Activated naive CD4-positive, alpha-beta T cell treated with anti-CD3 and anti-CD28 coated beads for 36 hours (primary cell): ENCODE results near the gene ARPC4. TPM values are rescaled to one million over a fixed set of nuclear protein-coding genes. Genes with fewer than 3 reads are reported as not detected.
"Not testable (repeated sequence)": the region's sequence is repeated elsewhere in the genome, so short reads cannot be mapped to it uniquely, and the experiment has no call there.

ENCODE experiments used
- CTCF ChIA-PET: fragments of 350-600 bp; sonication (Branson Sonifier 250); formaldehyde crosslinking; loops from one replicate; lab custom pipeline; 2021; ENCODE audit warnings: antibody characterized with exemption; lab: Charles Lee
- DNase-seq: peaks from one replicate; pipeline ENCODE4 v3.0.0-alpha.2; 2020
- H3K27ac Mint-ChIP-seq: one replicate; pipeline ENCODE4 v1.8.0; 2021; ENCODE audit warnings: mild to moderate bottlenecking, mixed read lengths
- H3K27me3 Mint-ChIP-seq: one replicate; pipeline ENCODE4 v1.8.0; 2021; ENCODE audit warnings: low read depth, mixed read lengths
- H3K36me3 Mint-ChIP-seq: one replicate; pipeline ENCODE4 v1.8.0; 2021; ENCODE audit warnings: low read depth, mixed read lengths
- H3K4me1 Mint-ChIP-seq: one replicate; pipeline ENCODE4 v1.8.0; 2021; ENCODE audit warnings: low read depth, mixed read lengths
- H3K4me3 Mint-ChIP-seq: one replicate; pipeline ENCODE4 v1.8.0; 2021; ENCODE audit warnings: mild to moderate bottlenecking, moderate library complexity, mixed read lengths
- H3K9me3 Mint-ChIP-seq: one replicate; pipeline ENCODE4 v1.8.0; 2021; ENCODE audit warnings: mixed read lengths
- intact Hi-C: fragments of 100-400 bp; cut with micrococcal nuclease; formaldehyde crosslinking; loops from one replicate; pipeline ENCODE4 v1.15.1; 2023
- total RNA-seq, 2 experiments: library from RNA; stranded (reverse); gene quantifications; one replicate each; pipeline ENCODE4 v1.2.3, GENCODE V29; 2021

The ARPC4 gene
- total RNA-seq, 2 experiments from 2014 or later: 141 to 144 TPM

DNA sequence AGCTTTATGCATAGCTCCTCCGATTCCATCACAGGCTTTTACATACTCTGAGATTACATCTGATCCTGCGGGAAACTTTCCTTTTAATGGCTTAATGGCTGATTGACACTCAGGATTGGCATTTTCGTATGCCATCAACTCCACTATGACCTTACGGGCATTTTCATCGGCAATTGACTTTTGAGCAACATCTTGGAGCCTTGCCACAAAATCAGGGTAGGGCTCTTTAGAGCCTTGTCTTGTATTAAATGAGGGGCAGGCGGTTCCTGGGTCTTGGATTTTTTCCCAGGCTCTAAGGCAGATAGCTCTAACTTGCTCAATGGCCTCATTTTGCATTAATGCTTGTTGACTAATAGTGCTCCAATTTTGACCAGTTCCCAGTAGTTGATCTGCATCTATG is 59.0 kb downstream of the ARPC4 start:
- H3K27me3 Mint-ChIP-seq, H3K9me3 Mint-ChIP-seq, H3K4me3 Mint-ChIP-seq, DNase-seq, H3K4me1 Mint-ChIP-seq, intact Hi-C loops, H3K27ac Mint-ChIP-seq, CTCF ChIA-PET, H3K36me3 Mint-ChIP-seq: not testable (repeated sequence)

GRCh38 chr3:9852528-9852927 is 59.6 kb downstream of the ARPC4 start:
- Mint-ChIP-seq H3K27me3 (peaks cover 2% of the 10 kb centered on the region), H3K4me3 (no peak overlapping the region), H3K36me3 (no peaks in the 10 kb centered on the region), H3K27ac (no peak overlapping the region), H3K4me1 (peaks cover 3% of the 10 kb centered on the region), H3K9me3 (no peaks in the 10 kb centered on the region)
- CTCF ChIA-PET: interaction anchor here (0.6 kb wide), 1 partner anchor 233 kb away, joined by 3 read pairs; no protein-coding TSS in a partner anchor
- no peak for DNase-seq
- intact Hi-C loops: no loop called here

DNA sequence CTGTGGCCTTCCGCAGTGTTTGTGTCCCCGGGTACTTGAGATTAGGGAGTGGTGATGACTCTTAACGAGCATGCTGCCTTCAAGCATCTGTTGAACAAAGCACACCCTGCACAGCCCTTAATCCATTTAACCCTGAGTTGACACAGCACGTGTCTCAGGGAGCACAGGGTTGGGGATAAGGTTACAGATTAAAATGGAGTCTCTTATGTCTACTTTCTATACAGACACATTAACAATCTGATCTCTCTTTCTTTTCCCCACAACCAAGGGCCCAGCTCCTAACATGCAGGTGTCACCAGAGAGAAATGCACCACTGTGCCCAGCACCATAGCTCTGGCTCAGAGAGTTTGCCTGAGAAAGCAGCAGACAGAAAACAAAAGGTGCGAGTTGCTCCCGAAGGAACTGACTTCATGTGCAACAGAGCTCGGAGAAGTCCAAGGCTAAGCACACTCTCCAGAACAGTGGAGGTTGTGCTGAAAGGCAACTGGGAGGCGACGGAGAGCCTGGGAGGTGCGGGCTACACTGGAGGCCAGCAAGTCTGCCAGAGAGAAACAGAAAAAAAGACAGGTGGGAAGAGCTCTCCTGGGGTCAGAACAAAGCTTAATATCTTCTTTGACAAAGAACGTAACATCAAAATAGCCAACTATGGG is 61.5 kb downstream of the ARPC4 start:
- intact Hi-C loops, H3K4me1 Mint-ChIP-seq, H3K9me3 Mint-ChIP-seq, H3K4me3 Mint-ChIP-seq, H3K36me3 Mint-ChIP-seq, H3K27me3 Mint-ChIP-seq, DNase-seq, H3K27ac Mint-ChIP-seq: not testable (repeated sequence)
- CTCF ChIA-PET: interaction anchor here (0.6 to 0.9 kb wide), 2 partner anchors 71 to 78 kb away, joined by 3 read pairs; no protein-coding TSS in a partner anchor

DNA sequence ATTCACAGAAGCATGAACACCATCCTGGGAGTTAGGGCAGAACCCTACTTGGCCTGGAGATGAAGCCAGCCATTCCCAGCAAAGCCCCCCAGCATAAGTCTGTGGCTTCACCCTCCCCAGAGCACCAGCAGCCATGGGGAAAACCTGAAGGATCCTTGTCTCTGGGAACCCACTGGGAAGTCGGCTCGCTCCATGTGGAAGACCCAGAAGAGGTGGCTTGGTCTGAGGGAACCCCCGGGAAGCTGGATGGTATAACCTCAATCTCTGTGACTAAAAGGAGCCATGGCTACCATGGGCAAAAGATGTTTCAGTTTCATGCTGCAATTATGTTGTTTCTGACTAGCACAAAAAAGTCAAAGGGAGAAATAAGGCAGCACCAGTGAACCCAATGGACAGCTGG is 62.7 kb downstream of the ARPC4 start:
- Mint-ChIP-seq H3K9me3 (no peaks in the 10 kb centered on the region), H3K27me3 (peaks cover 2% of the 10 kb centered on the region), H3K4me1 (no peaks in the 10 kb centered on the region), H3K36me3 (no peaks in the 10 kb centered on the region), H3K27ac (no peak overlapping the region), H3K4me3 (no peak overlapping the region)
- intact Hi-C loops: no loop called here
- DNase-seq: no peak
- CTCF ChIA-PET: interaction anchor here (0.6 to 0.9 kb wide), 2 partner anchors 77 to 141 kb away, joined by 3 to 5 read pairs; no protein-coding TSS in a partner anchor

Other genes with a start within 250 kb of the ARPC4 start
- not detected for gene LHFPL4, start 239.3 kb upstream of the ARPC4 start, total RNA-seq
- 10 to 100 TPM; 30.8 to 33.6 TPM for gene MTMR14, start 143.6 kb upstream of the ARPC4 start, total RNA-seq
- gene CPNE9, start 89.2 kb upstream of the ARPC4 start, total RNA-seq: not detected
- gene BRPF1, start 61.3 kb upstream of the ARPC4 start, total RNA-seq: 10 to 100 TPM; 16.8 to 19.4 TPM
- gene OGG1, start 43.1 kb upstream of the ARPC4 start, total RNA-seq: 10 to 100 TPM; 26.1 to 28.5 TPM
- gene CAMK1, start 23.1 kb upstream of the ARPC4 start, total RNA-seq: 10 to 100 TPM; 18.9 to 19.5 TPM
- gene TADA3, start 609 bp upstream of the ARPC4 start, total RNA-seq: 10 to 100 TPM; 62.4 to 67.6 TPM
- gene TTLL3, start 17.2 kb downstream of the ARPC4 start, total RNA-seq: 10 to 100 TPM; 46.3 to 47.1 TPM
- 10 to 100 TPM; 82.0 to 83.7 TPM for gene RPUSD3, start 50.9 kb downstream of the ARPC4 start, total RNA-seq
- not detected for gene CIDEC, start 87.2 kb downstream of the ARPC4 start, total RNA-seq
- 10 to 100 TPM; 11.7 to 13.6 TPM for gene JAGN1, start 97.5 kb downstream of the ARPC4 start, total RNA-seq
- gene IL17RE, start 109.8 kb downstream of the ARPC4 start, total RNA-seq: under 1 TPM; 0.24 to 0.25 TPM
- under 1 TPM; 0.21 to 0.44 TPM for gene IL17RC, start 124.0 kb downstream of the ARPC4 start, total RNA-seq
- gene CRELD1, start 140.8 kb downstream of the ARPC4 start, total RNA-seq: 10 to 100 TPM; 15.7 to 19.9 TPM
- gene PRRT3, start 159.3 kb downstream of the ARPC4 start, total RNA-seq: 1 to 10 TPM; 5.8 to 6.7 TPM
- 10 to 100 TPM; 28.4 to 32.0 TPM for gene EMC3, start 193.8 kb downstream of the ARPC4 start, total RNA-seq
- gene FANCD2, start 233.4 kb downstream of the ARPC4 start, total RNA-seq: 10 to 100 TPM; 86.3 to 90.8 TPM